Trophoblast cell (in vitro differentiated cells and primary cell): ENCODE results near the gene APBB1.

ENCODE experiments used
- DNase-seq, 2 donors: peaks; one replicate each; pipeline ENCODE4 v3.0.0-alpha.2; 2016
- H2AFZ ChIP-seq: 2 replicates; pipeline ENCODE4 v1.6.1; 2013; ENCODE audit warnings: low read length, moderate library complexity, mild to moderate bottlenecking; ENCODE audit not compliant: insufficient read depth, poor library complexity
- H2AK5ac ChIP-seq: 2 replicates; pipeline ENCODE4 v1.6.1; 2013; ENCODE audit warnings: mild to moderate bottlenecking, low read length
- H2BK120ac ChIP-seq: 2 replicates; pipeline ENCODE4 v1.6.1; 2013; ENCODE audit warnings: low read length, mild to moderate bottlenecking, moderate library complexity; ENCODE audit not compliant: insufficient read depth, poor library complexity
- H2BK12ac ChIP-seq: 2 replicates; pipeline ENCODE4 v1.6.1; 2013; ENCODE audit warnings: mild to moderate bottlenecking, low read length, moderate library complexity
- H2BK5ac ChIP-seq: 2 replicates; pipeline ENCODE4 v1.6.1; 2013; ENCODE audit warnings: low read length, low read depth, moderate library complexity, mild to moderate bottlenecking; ENCODE audit not compliant: poor library complexity
- H3K14ac ChIP-seq: 2 replicates; pipeline ENCODE4 v1.6.1; 2013; ENCODE audit warnings: mild to moderate bottlenecking, low read length
- H3K18ac ChIP-seq: 2 replicates; pipeline ENCODE4 v1.6.1; 2013; ENCODE audit warnings: mild to moderate bottlenecking, low read length
- H3K23ac ChIP-seq: 2 replicates; pipeline ENCODE4 v1.6.1; 2013; ENCODE audit warnings: low read length
- H3K27ac ChIP-seq: 2 replicates; pipeline ENCODE4 v1.5.1; 2013; ENCODE audit warnings: low read depth, mild to moderate bottlenecking, inconsistent platforms, low read length, moderate library complexity
- H3K27me3 ChIP-seq: 2 replicates; pipeline ENCODE4 v1.6.1; 2013; ENCODE audit warnings: inconsistent platforms, mild to moderate bottlenecking, low read length, moderate library complexity; ENCODE audit not compliant: insufficient read depth
- H3K36me3 ChIP-seq, 2 experiments: 1 replicate in 1 of 2; 2 replicates in 1 of 2; pipeline ENCODE4 v1.6.1; 2013; ENCODE audit warnings: low read length in 2 of 2, mild to moderate bottlenecking in 2 of 2, moderate library complexity in 1 of 2; ENCODE audit not compliant: insufficient read depth in 2 of 2, control insufficient read depth in 1 of 2
- H3K4ac ChIP-seq: 2 replicates; pipeline ENCODE4 v1.6.1; 2013; ENCODE audit warnings: low read depth, mild to moderate bottlenecking, low read length, moderate library complexity
- H3K4me1 ChIP-seq, 2 experiments: 1 replicate in 1 of 2; 2 replicates in 1 of 2; pipeline ENCODE4 v1.6.1; 2013; ENCODE audit warnings: low read length in 2 of 2, mild to moderate bottlenecking in 2 of 2, moderate library complexity in 1 of 2; ENCODE audit not compliant: insufficient read depth in 2 of 2, control insufficient read depth in 1 of 2
- H3K4me2 ChIP-seq: 2 replicates; pipeline ENCODE4 v1.6.1; 2013; ENCODE audit warnings: inconsistent platforms, mild to moderate bottlenecking, low read length, moderate library complexity
- H3K4me3 ChIP-seq: 2 replicates; pipeline ENCODE4 v1.5.1; 2013; ENCODE audit warnings: mild to moderate bottlenecking, low read depth, low read length, inconsistent platforms
- H3K79me1 ChIP-seq: one replicate; pipeline ENCODE4 v1.6.1; 2013; ENCODE audit warnings: low read length
- H3K79me2 ChIP-seq: 2 replicates; pipeline ENCODE4 v1.6.1; 2013; ENCODE audit warnings: low read length, mild to moderate bottlenecking; ENCODE audit not compliant: control insufficient read depth, insufficient read depth, poor library complexity
- H3K9ac ChIP-seq: 2 replicates; pipeline ENCODE4 v1.6.1; 2013; ENCODE audit warnings: mild to moderate bottlenecking, low read length
- H3K9me3 ChIP-seq: 2 replicates; pipeline ENCODE4 v1.6.1; 2013; ENCODE audit warnings: low read depth, mild to moderate bottlenecking, control low read depth, inconsistent platforms, low read length; ENCODE audit not compliant: insufficient read depth
- H4K12ac ChIP-seq: 2 replicates; pipeline ENCODE4 v1.6.1; 2013; ENCODE audit warnings: low read depth, mild to moderate bottlenecking, low read length, moderate library complexity
- H4K8ac ChIP-seq: 2 replicates; pipeline ENCODE4 v1.6.1; 2013; ENCODE audit warnings: low read depth, mild to moderate bottlenecking, low read length, moderate library complexity
- H4K91ac ChIP-seq: one replicate; pipeline ENCODE4 v1.6.1; 2013; ENCODE audit warnings: low read depth, mild to moderate bottlenecking, low read length, moderate library complexity
- WGBS: extraction: QIAGEN DNeasy Blood & Tissue Kit; methylation state at CpG from one replicate; pipeline ENCODE4 v1.1.7; 2013; ENCODE audit warnings: missing lambda C conversion rate; ENCODE audit not compliant: insufficient read length, insufficient coverage; ENCODE audit errors: extremely low coverage; 5-methylcytosine and 5-hydroxymethylcytosine counted together

The APBB1 gene

GRCh38 chr11:6417907-6418556 lies 862 bp downstream of the APBB1 start:
- H3K79me2 ChIP-seq = peaks cover 6% of the 10 kb centered on the region
- peaks cover 4% of the 10 kb centered on the region for H3K27me3 ChIP-seq

GRCh38 chr11:6415797-6416196 lies 3.1 kb downstream of the APBB1 start:
- Histone ChIP-seq H2AFZ (no peak overlapping the region), H3K79me2 (peaks cover 6% of the 10 kb centered on the region), H3K4ac (no peak overlapping the region), H4K91ac (no peak overlapping the region), H3K9me3 (no peaks in the 10 kb centered on the region), H3K27ac (no peak overlapping the region), H3K4me2 (no peak overlapping the region), H3K18ac (no peak overlapping the region), H4K12ac (no peak overlapping the region), H3K23ac (no peak overlapping the region), H3K14ac (no peak overlapping the region), H2BK5ac (no peak overlapping the region), H2BK12ac (no peak overlapping the region), H3K36me3 (no peaks in the 10 kb centered on the region), H3K79me1 (peaks cover 8% of the 10 kb centered on the region), H3K27me3 (peaks cover 4% of the 10 kb centered on the region), H3K4me3 (no peak overlapping the region), H3K4me1 (peaks cover 2 to 14% of the 10 kb centered on the region in 2 experiments), H4K8ac (no peak overlapping the region), H2AK5ac (no peak overlapping the region), H2BK120ac (no peak overlapping the region), H3K9ac (no peak overlapping the region)
- DNase-seq = no peak
- WGBS = no CpG with 5 or more reads among the region's 6 CpGs

More at GRCh38 chr11:6417907-6418556, 862 bp downstream of the APBB1 start:
- no peak overlapping the region for H3K4ac ChIP-seq
- H3K18ac ChIP-seq = no peak overlapping the region
- H2BK5ac ChIP-seq = no peak overlapping the region
- H2BK12ac ChIP-seq = no peak overlapping the region
- H3K9ac ChIP-seq = no peak overlapping the region
- no peak overlapping the region for H3K23ac ChIP-seq
- peak overlapping the region; percentile 82 for H3K4me2 ChIP-seq
- peaks cover 8% of the 10 kb centered on the region for H3K79me1 ChIP-seq
- H4K91ac ChIP-seq = no peak overlapping the region
- no peak overlapping the region for H4K12ac ChIP-seq
- no CpG with 5 or more reads among the region's 7 CpGs for WGBS
- H3K4me3 ChIP-seq = peak overlapping the region; percentile 92
- H3K9me3 ChIP-seq = no peaks in the 10 kb centered on the region
- peaks cover 2 to 10% of the 10 kb centered on the region in 2 experiments for H3K4me1 ChIP-seq
- no peak overlapping the region for H3K27ac ChIP-seq
- H2AK5ac ChIP-seq = no peak overlapping the region
- peak overlapping the region; percentile 93 for H4K8ac ChIP-seq
- no peak overlapping the region for H2BK120ac ChIP-seq
- no peak overlapping the region for H3K14ac ChIP-seq
- H3K36me3 ChIP-seq = no peaks in the 10 kb centered on the region
- no peak for DNase-seq
- H2AFZ ChIP-seq = no peak overlapping the region

GRCh38 chr11:6414874-6415328 lies 4.0 kb downstream of the APBB1 start:
- no peak for DNase-seq
- Histone ChIP-seq H3K27ac (no peak overlapping the region), H3K18ac (no peak overlapping the region), H3K36me3 (peaks cover 0 to 5% of the 10 kb centered on the region in 2 experiments), H2BK12ac (no peak overlapping the region), H3K27me3 (peaks cover under 1% of the 10 kb centered on the region), H2BK5ac (no peak overlapping the region), H3K23ac (no peak overlapping the region), H3K14ac (no peak overlapping the region), H3K79me2 (peaks cover 6% of the 10 kb centered on the region), H3K4ac (no peak overlapping the region), H3K9me3 (no peaks in the 10 kb centered on the region), H3K4me1 (peaks cover 2 to 13% of the 10 kb centered on the region in 2 experiments), H3K4me3 (no peak overlapping the region), H3K9ac (no peak overlapping the region), H2AFZ (no peak overlapping the region), H3K79me1 (peaks cover 8% of the 10 kb centered on the region), H4K8ac (no peak overlapping the region), H4K91ac (no peak overlapping the region), H2AK5ac (no peak overlapping the region), H4K12ac (no peak overlapping the region), H3K4me2 (no peak overlapping the region), H2BK120ac (no peak overlapping the region)
- WGBS = no CpG with 5 or more reads among the region's 3 CpGs

- no peak overlapping the region for H2BK12ac ChIP-seq
- H3K9me3 ChIP-seq = no peaks in the 10 kb centered on the region
- H3K4me3 ChIP-seq = no peak overlapping the region
- H3K14ac ChIP-seq = no peak overlapping the region
- no peak overlapping the region for H3K4ac ChIP-seq
- H4K12ac ChIP-seq = no peak overlapping the region
- no peak overlapping the region for H4K91ac ChIP-seq
- no peak overlapping the region for H3K27ac ChIP-seq
- H3K9ac ChIP-seq = no peak overlapping the region
- no peaks in the 10 kb centered on the region for H3K27me3 ChIP-seq
- H3K79me2 ChIP-seq = peaks cover 3% of the 10 kb centered on the region
- peaks cover 4% of the 10 kb centered on the region for H3K79me1 ChIP-seq
- H4K8ac ChIP-seq = no peak overlapping the region
- H3K4me2 ChIP-seq = no peak overlapping the region
- H3K36me3 ChIP-seq = peaks cover 0 to 7% of the 10 kb centered on the region in 2 experiments
- DNase-seq = no peak
- WGBS = no CpG with 5 or more reads among the region's 12 CpGs
- peaks cover 0 to 9% of the 10 kb centered on the region in 2 experiments for H3K4me1 ChIP-seq
- no peak overlapping the region for H2BK5ac ChIP-seq
- no peak overlapping the region for H2AFZ ChIP-seq
- H3K18ac ChIP-seq = no peak overlapping the region
- no peak overlapping the region for H2BK120ac ChIP-seq
- no peak overlapping the region for H2AK5ac ChIP-seq
- H3K23ac ChIP-seq = no peak overlapping the region
Measured at GRCh38 chr11:6413791-6414201, 5.1 kb downstream of the APBB1 start.
